GM12878 (cell line): ENCODE data around the gene SERTM2. TPM values are rescaled to one million over a fixed set of nuclear protein-coding genes. Genes with fewer than 3 reads are reported as not detected.

Experiments
- ATAC-seq: fragments of 200-7000 bp; cut with Tn5 transposase; 3 replicates; pipeline ENCODE4 v1.9.1; 2020; ENCODE audit warnings: mild to moderate bottlenecking, moderate library complexity
- BruUV-seq: library from RNA; stranded (reverse); fragments of 400-500 nt; replicated peaks from 2 replicates; lab custom pipeline; 2021; lab: Mats Ljungman, UMichigan
- CTCF ChIA-PET: fragments of 300-600 bp; sonication (Branson Sonifier 250); formaldehyde crosslinking; extraction: SDS; loops from one replicate; lab custom pipeline; 2021; ENCODE audit warnings: inconsistent platforms; lab: Yijun Ruan, JAX
- POLR2A ChIA-PET: fragments of 350-600 bp; formaldehyde crosslinking; extraction: SDS; loops from one replicate; lab custom pipeline; 2021; ENCODE audit warnings: inconsistent platforms; lab: Charles Lee
- RAD21 ChIA-PET: fragments of 300-600 bp; sonication (Branson Sonifier 250); formaldehyde crosslinking; loops from one replicate; lab custom pipeline; 2023; ENCODE audit warnings: antibody characterized with exemption; ENCODE audit not compliant: unreplicated experiment; lab: Charles Lee
- SMC1A ChIA-PET: fragments of 300-600 bp; sonication (Branson Sonifier 250); formaldehyde crosslinking; loops from one replicate; lab custom pipeline; 2023; ENCODE audit not compliant: unreplicated experiment, uncharacterized antibody; lab: Charles Lee
- DNase-seq: peaks from one replicate; pipeline ENCODE4 v3.0.0-alpha.2; 2011; ENCODE audit warnings: low read depth, low spot score
- FAIRE-seq: peaks from 3 replicates; lab custom pipeline; 2011; peaks lifted over from hg19 to GRCh38; lab: Jason Lieb, UNC
- H2AFZ ChIP-seq: 2 replicates; pipeline ENCODE4 v1.6.0; 2011; ENCODE audit warnings: low read depth, low read length, control low read depth; ENCODE audit not compliant: control insufficient read depth
- H3K27ac ChIP-seq: 2 replicates; pipeline ENCODE4 v1.5.1; 2011; ENCODE audit warnings: control low read depth; ENCODE audit not compliant: control insufficient read depth, insufficient read depth
- H3K27me3 ChIP-seq, 2 experiments: replicated peaks in 1 of 2; 2 replicates each; pipeline versions ENCODE4 v1.6.0 to v1.6.1; 2011; ENCODE audit warnings: low read length in 1 of 2; ENCODE audit not compliant: control insufficient read depth in 2 of 2, insufficient read depth in 2 of 2
- H3K36me3 ChIP-seq, 2 experiments: 2 replicates each; pipeline ENCODE4 v1.5.1; 2011; ENCODE audit warnings: low read length in 1 of 2; ENCODE audit not compliant: control insufficient read depth in 2 of 2, insufficient read depth in 2 of 2
- H3K4me1 ChIP-seq: 2 replicates; pipeline ENCODE4 v1.6.1; 2011; ENCODE audit warnings: mild to moderate bottlenecking, low read length, moderate library complexity, mixed read lengths; ENCODE audit not compliant: control insufficient read depth, insufficient read depth
- H3K4me2 ChIP-seq: 2 replicates; pipeline ENCODE4 v1.6.0; 2011; ENCODE audit warnings: control low read depth; ENCODE audit not compliant: control insufficient read depth, insufficient read depth
- H3K4me3 ChIP-seq: fragments of 200-600 bp; sonication (generic); 2 replicates; pipeline ENCODE4 v1.5.1; 2016
- H3K79me2 ChIP-seq: 2 replicates; pipeline ENCODE4 v1.6.0; 2011; ENCODE audit warnings: low read length; ENCODE audit not compliant: control insufficient read depth, insufficient read depth
- H3K9ac ChIP-seq: 2 replicates; pipeline ENCODE4 v1.8.0; 2011; ENCODE audit warnings: low read length, control low read depth, mixed read lengths; ENCODE audit not compliant: control insufficient read depth, insufficient read depth
- H3K9me3 ChIP-seq: replicated peaks from 3 replicates; pipeline ENCODE4 v1.5.1; 2011; ENCODE audit warnings: mild to moderate bottlenecking, low read length; ENCODE audit not compliant: control insufficient read depth, insufficient read depth
- H4K20me1 ChIP-seq: 2 replicates; pipeline ENCODE4 v1.6.0; 2011; ENCODE audit not compliant: control insufficient read depth, insufficient read depth
- ASH2L ChIP-seq: fragments of 300-600, 200-600 bp; sonication (generic); IDR thresholded peaks from 2 replicates; pipeline ENCODE4 v1.6.1; 2017; ENCODE audit warnings: low read depth, mild to moderate bottlenecking, borderline replicate concordance
- ETV6 ChIP-seq, 2 experiments: fragments of 450-650 bp in 1 of 2; IDR thresholded peaks in 1 of 2; conservative IDR thresholded peaks in 1 of 2; 2 replicates each; pipeline ENCODE4 v1.6.1; 2014; ENCODE audit warnings: antibody characterized with exemption in 1 of 2, borderline replicate concordance in 1 of 2, low read depth in 1 of 2, mild to moderate bottlenecking in 1 of 2, moderate library complexity in 1 of 2
- HDGF ChIP-seq: fragments of 450-650 bp; IDR thresholded peaks from 2 replicates; pipeline ENCODE4 v1.6.1; 2016; ENCODE audit warnings: antibody characterized with exemption
- JUND ChIP-seq: IDR thresholded peaks from 2 replicates; pipeline ENCODE4 v1.6.1; 2012; ENCODE audit warnings: low read depth, mild to moderate bottlenecking, low read length, improper control_type of control experiment, moderate library complexity
- RAD21 ChIP-seq: IDR thresholded peaks from 2 replicates; pipeline ENCODE4 v1.6.1; 2011; ENCODE audit warnings: mild to moderate bottlenecking, low read depth, low read length, moderate library complexity; ENCODE audit not compliant: insufficient read depth
- RAD51 ChIP-seq: fragments of 450-650 bp; IDR thresholded peaks from 2 replicates; pipeline ENCODE4 v1.6.1; 2016; ENCODE audit warnings: moderate library complexity, mild to moderate bottlenecking, inconsistent platforms
- SPI1 ChIP-seq: IDR thresholded peaks from 2 replicates; pipeline ENCODE4 v1.6.1; 2011; ENCODE audit warnings: low read depth, mild to moderate bottlenecking, low read length, moderate library complexity, borderline replicate concordance; ENCODE audit not compliant: insufficient read depth
- STAT1 ChIP-seq: fragments of 450-650 bp; conservative IDR thresholded peaks from 2 replicates; pipeline ENCODE4 v1.6.1; 2014; ENCODE audit warnings: antibody characterized with exemption, mild to moderate bottlenecking
- SUPT20H ChIP-seq: IDR thresholded peaks from 2 replicates; pipeline ENCODE4 v1.6.1; 2011; ENCODE audit warnings: low read depth, mild to moderate bottlenecking, low read length, moderate library complexity, borderline replicate concordance; ENCODE audit not compliant: control insufficient read depth
- YY1 ChIP-seq: IDR thresholded peaks from 2 replicates; pipeline ENCODE4 v1.6.1; 2011; ENCODE audit warnings: low read depth, mild to moderate bottlenecking, low read length
- ZNF274 ChIP-seq: IDR thresholded peaks from one replicate; pipeline ENCODE4 v1.8.0; 2011; ENCODE audit not compliant: insufficient read length, insufficient read depth
- WGBS: methylation state at CpG from one replicate; pipeline ENCODE4 v1.1.6; 2016; ENCODE audit warnings: low lambda C conversion rate; ENCODE audit not compliant: insufficient replicate concordance, insufficient coverage; ENCODE audit errors: missing lambda C conversion rate; 5-methylcytosine and 5-hydroxymethylcytosine counted together
- in situ Hi-C: fragments of 300-500 bp; cut with MboI; formaldehyde crosslinking; loops from 9 replicates; pipeline ENCODE4 v1.14.3; 2018; ENCODE audit warnings: mixed read lengths
- intact Hi-C: fragments of 100-400 bp; cut with micrococcal nuclease; formaldehyde crosslinking; loops from one replicate; pipeline ENCODE4 v1.14.2; 2022; ENCODE audit not compliant: unreplicated experiment
- polyA plus RNA-seq, 11 experiments: library from polyadenylated mRNA; depleted of rRNA in 4 of 11; unstranded in 6 of 11; stranded (reverse) in 5 of 11; fragments of >200 nt; fragmentation: Nextera tagmentation in 4 of 11; fragmentation: Illumina TruSeq in 1 of 11; extraction: Ambion mirVana in 4 of 11; extraction: Trizol in 1 of 11; gene quantifications; 1 replicate in 1 of 11; 2 replicates in 10 of 11; pipeline versions ENCODE4 v1.2.1 to v1.2.3, GENCODE V29; 2011 to 2016; ENCODE audit warnings: inconsistent platforms in 2 of 11, missing spikeins in 2 of 11, low read depth in 1 of 11
- total RNA-seq, 4 experiments: library from RNA; depleted of rRNA in 3 of 4; stranded (reverse); fragments of >200 nt in 3 of 4; fragmentation: Illumina TruSeq in 1 of 4; extraction: Trizol in 1 of 4; gene quantifications; 2 replicates each; pipeline versions ENCODE4 v1.2.1 to v1.2.3, GENCODE V29; 2013 to 2021
- TF ChIP-seq, protein P1 (sequence below): fragments of 450-650 bp; IDR thresholded peaks from 2 replicates; pipeline ENCODE4 v1.6.1; 2016; ENCODE audit warnings: mild to moderate bottlenecking
- TF ChIP-seq, protein P2 (sequence below), 3 experiments: IDR thresholded peaks in 2 of 3; conservative IDR thresholded peaks in 1 of 3; 2 replicates each; pipeline ENCODE4 v1.5.1; 2011; ENCODE audit warnings: low read depth in 3 of 3, low read length in 3 of 3, mild to moderate bottlenecking in 3 of 3, control low read depth in 2 of 3, moderate library complexity in 2 of 3, inconsistent platforms in 1 of 3, mixed read lengths in 1 of 3; ENCODE audit not compliant: control insufficient read depth in 2 of 3, insufficient read depth in 1 of 3; ENCODE audit errors: extremely low read depth in 1 of 3
- TF ChIP-seq, protein P3 (sequence below): fragments of 450-650 bp; IDR thresholded peaks from 2 replicates; pipeline ENCODE4 v1.6.1; 2017; ENCODE audit warnings: low read depth, mild to moderate bottlenecking, moderate library complexity

SERTM2 gene
- total and polyA plus RNA-seq, 10 of the 15 experiments (the other 5 are each of a cell fraction or from before 2014, with no cell fraction given): not detected

GRCh38 chrX:111504941-111505340 lies 6.5 kb upstream of the SERTM2 start:
- H3K27me3 ChIP-seq: no peaks in the 10 kb centered on the region; a peak in 1 of 4 replicates
- no peak overlapping the region for H3K27ac ChIP-seq
- no peaks in the 10 kb centered on the region for H4K20me1 ChIP-seq
- POLR2A ChIA-PET: no interaction called here
- SMC1A ChIA-PET: no interaction called here
- H3K9me3 ChIP-seq: no peaks in the 10 kb centered on the region
- DNase-seq (no peak), ATAC-seq (no peak), FAIRE-seq (no peak)
- H3K4me1 ChIP-seq: no peaks in the 10 kb centered on the region
- RAD21 ChIA-PET: no interaction called here
- intact Hi-C loops (no loop called here), in situ Hi-C loops (no loop called here)
- H3K4me3 ChIP-seq: no peak overlapping the region
- CTCF ChIA-PET: no interaction called here
- no peak overlapping the region for H3K4me2 ChIP-seq
- H3K36me3 ChIP-seq: no peaks in the 10 kb centered on the region
- no peak overlapping the region for H2AFZ ChIP-seq
- no peaks in the 10 kb centered on the region for H3K79me2 ChIP-seq
- WGBS: 7% methylated on average over 6 of the region's 6 CpGs
- TF ChIP-seq, protein P1, sequence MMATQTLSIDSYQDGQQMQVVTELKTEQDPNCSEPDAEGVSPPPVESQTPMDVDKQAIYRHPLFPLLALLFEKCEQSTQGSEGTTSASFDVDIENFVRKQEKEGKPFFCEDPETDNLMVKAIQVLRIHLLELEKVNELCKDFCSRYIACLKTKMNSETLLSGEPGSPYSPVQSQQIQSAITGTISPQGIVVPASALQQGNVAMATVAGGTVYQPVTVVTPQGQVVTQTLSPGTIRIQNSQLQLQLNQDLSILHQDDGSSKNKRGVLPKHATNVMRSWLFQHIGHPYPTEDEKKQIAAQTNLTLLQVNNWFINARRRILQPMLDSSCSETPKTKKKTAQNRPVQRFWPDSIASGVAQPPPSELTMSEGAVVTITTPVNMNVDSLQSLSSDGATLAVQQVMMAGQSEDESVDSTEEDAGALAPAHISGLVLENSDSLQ: no peak
- no peak for TF ChIP-seq STAT1
- no peak for TF ChIP-seq SUPT20H
- no peak for TF ChIP-seq HDGF
- TF ChIP-seq, protein P2, sequence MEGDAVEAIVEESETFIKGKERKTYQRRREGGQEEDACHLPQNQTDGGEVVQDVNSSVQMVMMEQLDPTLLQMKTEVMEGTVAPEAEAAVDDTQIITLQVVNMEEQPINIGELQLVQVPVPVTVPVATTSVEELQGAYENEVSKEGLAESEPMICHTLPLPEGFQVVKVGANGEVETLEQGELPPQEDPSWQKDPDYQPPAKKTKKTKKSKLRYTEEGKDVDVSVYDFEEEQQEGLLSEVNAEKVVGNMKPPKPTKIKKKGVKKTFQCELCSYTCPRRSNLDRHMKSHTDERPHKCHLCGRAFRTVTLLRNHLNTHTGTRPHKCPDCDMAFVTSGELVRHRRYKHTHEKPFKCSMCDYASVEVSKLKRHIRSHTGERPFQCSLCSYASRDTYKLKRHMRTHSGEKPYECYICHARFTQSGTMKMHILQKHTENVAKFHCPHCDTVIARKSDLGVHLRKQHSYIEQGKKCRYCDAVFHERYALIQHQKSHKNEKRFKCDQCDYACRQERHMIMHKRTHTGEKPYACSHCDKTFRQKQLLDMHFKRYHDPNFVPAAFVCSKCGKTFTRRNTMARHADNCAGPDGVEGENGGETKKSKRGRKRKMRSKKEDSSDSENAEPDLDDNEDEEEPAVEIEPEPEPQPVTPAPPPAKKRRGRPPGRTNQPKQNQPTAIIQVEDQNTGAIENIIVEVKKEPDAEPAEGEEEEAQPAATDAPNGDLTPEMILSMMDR (IDR thresholded peaks at IDR 0.05 in 2 of 3, conservative IDR thresholded peaks at IDR 0.05 in 1 of 3; ENCODE audit: control insufficient read depth in 2 of 3, extremely low read depth in 1 of 3, insufficient read depth in 1 of 3, low read depth in 3 of 3, low read length in 3 of 3): no peak
- no peak for TF ChIP-seq SPI1
- no peak for TF ChIP-seq ZNF274
- TF ChIP-seq JUND: no peak
- TF ChIP-seq YY1: no peak
- no peak for TF ChIP-seq RAD21
- TF ChIP-seq RAD51: no peak
- TF ChIP-seq ETV6 (conservative IDR thresholded peaks at IDR 0.05 in 1 of 2, IDR thresholded peaks at IDR 0.05 in 1 of 2; ENCODE audit: borderline replicate concordance in 1 of 2, low read depth in 1 of 2): no peak
- no peak for TF ChIP-seq ASH2L
- TF ChIP-seq, protein P3, sequence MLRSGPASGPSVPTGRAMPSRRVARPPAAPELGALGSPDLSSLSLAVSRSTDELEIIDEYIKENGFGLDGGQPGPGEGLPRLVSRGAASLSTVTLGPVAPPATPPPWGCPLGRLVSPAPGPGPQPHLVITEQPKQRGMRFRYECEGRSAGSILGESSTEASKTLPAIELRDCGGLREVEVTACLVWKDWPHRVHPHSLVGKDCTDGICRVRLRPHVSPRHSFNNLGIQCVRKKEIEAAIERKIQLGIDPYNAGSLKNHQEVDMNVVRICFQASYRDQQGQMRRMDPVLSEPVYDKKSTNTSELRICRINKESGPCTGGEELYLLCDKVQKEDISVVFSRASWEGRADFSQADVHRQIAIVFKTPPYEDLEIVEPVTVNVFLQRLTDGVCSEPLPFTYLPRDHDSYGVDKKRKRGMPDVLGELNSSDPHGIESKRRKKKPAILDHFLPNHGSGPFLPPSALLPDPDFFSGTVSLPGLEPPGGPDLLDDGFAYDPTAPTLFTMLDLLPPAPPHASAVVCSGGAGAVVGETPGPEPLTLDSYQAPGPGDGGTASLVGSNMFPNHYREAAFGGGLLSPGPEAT: no peak
- H3K9ac ChIP-seq: no peak overlapping the region
- BruUV-seq: no TSS peak
